ENCODE data around the gene PREX1. TPM values are rescaled to one million over a fixed set of nuclear protein-coding genes. Genes with fewer than 3 reads are reported as not detected.

The PREX1 gene
- total and polyA plus RNA-seq, 2 donors (not counting 3 experiments of a cell fraction or from before 2014, with no cell fraction given): 51.3 to 72.9 TPM

GRCh38 chr20:48694381-48694865 is 133.4 kb downstream of the PREX1 start:
- Histone ChIP-seq H3K4me1 (ENCODE audit: control insufficient read depth, extremely low read depth, insufficient read depth, low read length) (no peaks in the 10 kb centered on the region), H3K27ac (ENCODE audit: insufficient read depth, low read depth, low read length) (no peak overlapping the region), H3K79me2 (ENCODE audit: control insufficient read depth, insufficient read depth, low read length) (peaks cover 5% of the 10 kb centered on the region), H3K9me3 (replicated peaks; ENCODE audit: control insufficient read depth, insufficient read depth, low read length) (no peaks in the 10 kb centered on the region), H3K4me2 (ENCODE audit: insufficient read depth, low read length) (no peak overlapping the region), H3K36me3 (ENCODE audit: control insufficient read depth in 2 of 2, extremely low read depth in 1 of 2, insufficient read depth in 2 of 2, low read length in 2 of 2) (peaks cover 9 to 21% of the 10 kb centered on the region in 2 experiments), H2AFZ (ENCODE audit: low read depth, low read length) (no peak overlapping the region), H3K4me3 (replicated peaks in 1 of 3; ENCODE audit: insufficient read depth in 1 of 3, low read depth in 1 of 3, low read length in 3 of 3) (no peak overlapping the region), H3K27me3 (ENCODE audit: control insufficient read depth in 2 of 2, insufficient read depth in 2 of 2, low read length in 2 of 2) (no peaks in the 10 kb centered on the region), H3K9me1 (replicated peaks; ENCODE audit: control insufficient read depth, extremely low read depth, insufficient read depth, low read length) (no peaks in the 10 kb centered on the region), H4K20me1 (replicated peaks; ENCODE audit: control insufficient read depth, extremely low read depth, insufficient read depth, low read length) (no peaks in the 10 kb centered on the region), H3K9ac (replicated peaks; ENCODE audit: extremely low read depth, insufficient read depth, low read length) (no peak overlapping the region)
- intact Hi-C loops (cut with micrococcal nuclease) (no loop called here), dilution Hi-C loops (cut with MboI; ENCODE audit: extremely low pct_ligation_motif_present, low sequenced_read_pairs) (no loop called here)
- DNase-seq (ENCODE audit: low read depth, low spot score) (no peak), FAIRE-seq (no peak)
- TF ChIP-seq CTCF (IDR thresholded peaks at IDR 0.05; ENCODE audit: extremely low read depth in 1 of 2, insufficient read depth in 1 of 2, low read depth in 1 of 2, low read length in 2 of 2) (no peak), FOS (IDR thresholded peaks at IDR 0.05; ENCODE audit: borderline replicate concordance, insufficient read depth, low read length) (no peak), EZH2 (IDR thresholded peaks at IDR 0.05; ENCODE audit: borderline replicate concordance, low read depth, low read length, severe bottlenecking) (no peak), MAX (IDR thresholded peaks at IDR 0.05; ENCODE audit: insufficient read depth, insufficient read length) (no peak), JUN (IDR thresholded peaks at IDR 0.05; ENCODE audit: borderline replicate concordance, insufficient read depth, insufficient read length, low read depth) (no peak), POLR2AphosphoS5 (IDR thresholded peaks at IDR 0.05; ENCODE audit: insufficient read depth, low read depth, low read length) (no peak), MYC (IDR thresholded peaks at IDR 0.05; ENCODE audit: low read depth, low read length) (no peak), GATA2 (IDR thresholded peaks at IDR 0.05; ENCODE audit: insufficient read depth, insufficient read length, low read depth, low read length) (no peak), POLR2A (IDR thresholded peaks at IDR 0.05; ENCODE audit: low read depth, low read length) (no peak)
- no TSS peak for BruUV-seq (replicated peaks)
- ChIA-PET CTCF (interaction anchor here (2.3 to 8.5 kb wide), 2 partner anchors 11 to 37 kb away, joined by 11 to 62 read pairs; no protein-coding TSS in a partner anchor), POLR2A (no interaction called here)
